ENCODE results near the gene HTRA2. TPM values are rescaled to one million over a fixed set of nuclear protein-coding genes. Genes with fewer than 3 reads are reported as not detected.

HTRA2 gene
- total and polyA plus RNA-seq, 9 of the 15 experiments (the other 6 are each of a cell fraction or from before 2014, with no cell fraction given) = 54.2 to 71.2 (median 65.8) TPM

GRCh38 chr2:74507145-74507925 lies 22.4 kb upstream of the HTRA2 start, which contains the start of gene PCGF1 (continued):
- TF ChIP-seq BHLHE40 (IDR thresholded peaks at IDR 0.05; ENCODE audit: low read length) (peak; percentile 85), PHF8 (IDR thresholded peaks at IDR 0.05; ENCODE audit: borderline replicate concordance, low read length) (peak; percentile 88; the same call in 1 of the 2 replicates), KDM4B (IDR thresholded peaks at IDR 0.05; ENCODE audit: borderline replicate concordance in 2 of 2, low read depth in 1 of 2) (0 out of 4 replicates have a peak, but pooled peaks of 1 of the 2 experiments have one; percentile 68), EWSR1 (IDR thresholded peaks at IDR 0.05; ENCODE audit: borderline replicate concordance, low read depth, partially characterized antibody) (no peak), ZNF583 (CRISPR knock-in tag; IDR thresholded peaks at IDR 0.05) (no peak), CBX8 (IDR thresholded peaks at IDR 0.05; ENCODE audit: borderline replicate concordance, extremely low read depth, low read depth, low read length, poor library complexity, severe bottlenecking) (no peak), NR0B1 (IDR thresholded peaks at IDR 0.05; ENCODE audit: partially characterized antibody) (no peak), IRF9 (tag; IDR thresholded peaks at IDR 0.05) (no peak), EP400 (IDR thresholded peaks at IDR 0.05) (peak; percentile 80), FOXP1 (CRISPR knock-in tag; IDR thresholded peaks at IDR 0.05) (no peak), NFXL1 (CRISPR knock-in tag; IDR thresholded peaks at IDR 0.05) (no peak), CTCF (IDR thresholded peaks at IDR 0.05 in 2 of 3, conservative IDR thresholded peaks at IDR 0.05 in 1 of 3; ENCODE audit: insufficient read depth in 2 of 3, low read depth in 1 of 3, low read length in 3 of 3) (peak; percentile 42 to 57 (median 54); a peak in 5 of 6 replicates), HES1 (IDR thresholded peaks at IDR 0.05; ENCODE audit: low read depth) (no peak), ZNF609 (CRISPR knock-in tag; IDR thresholded peaks at IDR 0.05; ENCODE audit: borderline replicate concordance) (0 out of 2 replicates have a peak, but pooled peaks have one; percentile 27), CAMTA2 (CRISPR knock-in tag; conservative IDR thresholded peaks at IDR 0.05) (no peak)

All from K562 (cell line).